Sigmoid colon (tissue), 7 donors: ENCODE results near the gene CMTM7. TPM values are rescaled to one million over a fixed set of nuclear protein-coding genes. Genes with fewer than 3 reads are reported as not detected.

Source experiments
- DNase-seq: peaks from one replicate; pipeline ENCODE4 v3.0.0-alpha.2; 2019
- H3K27ac ChIP-seq, 4 donors: fragments of 200-600 bp; sonication (generic); one replicate each; pipeline ENCODE4 v1.5.1; 2016 to 2019; ENCODE audit warnings: mild to moderate bottlenecking in 1 of 4
- H3K27me3 ChIP-seq, 3 donors: fragments of 200-600 bp; sonication (generic); one replicate each; pipeline ENCODE4 v1.5.1; 2019; ENCODE audit warnings: mild to moderate bottlenecking in 1 of 3
- H3K36me3 ChIP-seq, 4 donors: fragments of 200-600 bp; sonication (generic); one replicate each; pipeline ENCODE4 v1.5.1; 2016 to 2019
- H3K4me1 ChIP-seq, 4 donors: fragments of 200-600 bp; sonication (generic); one replicate each; pipeline ENCODE4 v1.5.1; 2017 to 2019
- H3K4me3 ChIP-seq, 4 donors: fragments of 200-600 bp; sonication (generic); one replicate each; pipeline ENCODE4 v1.5.1; 2017 to 2019; ENCODE audit warnings: mild to moderate bottlenecking in 2 of 4, moderate library complexity in 1 of 4
- H3K9me3 ChIP-seq, 4 donors: fragments of 200-600 bp in 3 of 4; sonication (generic) in 3 of 4; one replicate each; pipeline versions ENCODE4 v1.5.1 to v1.6.1; 2013 to 2019
- EP300 ChIP-seq, 4 donors: sonication (generic); formaldehyde crosslinking; IDR thresholded peaks; one replicate each; pipeline ENCODE4 v1.6.1; 2017; ENCODE audit warnings: antibody characterized with exemption in 4 of 4
- POLR2A ChIP-seq, 2 donors: fragments of 450-650 bp; IDR thresholded peaks; one replicate each; pipeline ENCODE4 v1.6.1; 2016; ENCODE audit warnings: antibody characterized with exemption in 2 of 2, mild to moderate bottlenecking in 2 of 2, moderate library complexity in 2 of 2
- POLR2AphosphoS5 ChIP-seq, 4 donors: sonication (generic); formaldehyde crosslinking; IDR thresholded peaks; one replicate each; pipeline ENCODE4 v1.6.1; 2017; ENCODE audit warnings: antibody characterized with exemption in 4 of 4
- WGBS, 2 donors: extraction: QIAGEN DNeasy Blood & Tissue Kit; methylation state at CpG; one replicate each; pipeline ENCODE4 v1.1.7; 2013; 5-methylcytosine and 5-hydroxymethylcytosine counted together
- intact Hi-C: fragments of 100-400 bp; cut with DNase I; formaldehyde crosslinking; loops from one replicate; pipeline ENCODE4 v1.15.1; 2023
- polyA plus RNA-seq, 3 donors: library from polyadenylated mRNA; stranded (reverse); fragments of 200-250 nt; gene quantifications; one replicate each; pipeline ENCODE4 v1.2.3, GENCODE V29; 2013
- total RNA-seq, 4 donors: library from RNA; depleted of rRNA; stranded (reverse); fragments of >200 nt; gene quantifications; one replicate each; pipeline ENCODE4 v1.1.0, GENCODE V29; 2016
- TF ChIP-seq, protein P1 (sequence below), 4 experiments: fragments of 450-650 bp in 3 of 4; fragments of 200-600 bp in 1 of 4; IDR thresholded peaks; one replicate each; pipeline ENCODE4 v1.5.1; 2016 to 2019; ENCODE audit warnings: antibody characterized with exemption in 4 of 4, mild to moderate bottlenecking in 3 of 4, moderate library complexity in 2 of 4
- donor health status: healthy with polysubstance abuse.
- donor health status: Bipolar disorder and iron deficiency.
- donor health status: healthy.

Gene CMTM7
- total and polyA plus RNA-seq, 7 donors: 3.6 to 13.3 (median 7.2) TPM

DNA sequence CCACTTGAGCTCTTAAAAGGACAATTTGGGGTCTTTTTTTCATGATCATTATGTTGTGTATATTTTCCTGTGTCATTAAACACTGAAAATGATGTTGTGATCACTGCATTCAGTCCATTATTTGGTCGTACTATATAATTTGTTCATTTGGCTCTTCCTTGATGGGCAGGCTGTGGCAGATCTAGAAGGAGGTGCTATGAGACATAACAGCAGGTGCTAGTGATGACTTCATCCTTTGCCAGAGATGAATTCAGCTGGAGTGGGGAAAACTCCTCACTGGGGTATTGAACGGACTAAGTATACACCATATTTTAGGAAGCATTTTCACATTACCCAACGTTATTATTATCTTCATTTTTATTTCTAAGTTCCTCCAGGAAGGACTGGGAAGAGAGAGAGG is 12.0 kb downstream of the CMTM7 start:
- H3K36me3 ChIP-seq: no peaks in the 10 kb centered on the region
- TF ChIP-seq, protein P1, sequence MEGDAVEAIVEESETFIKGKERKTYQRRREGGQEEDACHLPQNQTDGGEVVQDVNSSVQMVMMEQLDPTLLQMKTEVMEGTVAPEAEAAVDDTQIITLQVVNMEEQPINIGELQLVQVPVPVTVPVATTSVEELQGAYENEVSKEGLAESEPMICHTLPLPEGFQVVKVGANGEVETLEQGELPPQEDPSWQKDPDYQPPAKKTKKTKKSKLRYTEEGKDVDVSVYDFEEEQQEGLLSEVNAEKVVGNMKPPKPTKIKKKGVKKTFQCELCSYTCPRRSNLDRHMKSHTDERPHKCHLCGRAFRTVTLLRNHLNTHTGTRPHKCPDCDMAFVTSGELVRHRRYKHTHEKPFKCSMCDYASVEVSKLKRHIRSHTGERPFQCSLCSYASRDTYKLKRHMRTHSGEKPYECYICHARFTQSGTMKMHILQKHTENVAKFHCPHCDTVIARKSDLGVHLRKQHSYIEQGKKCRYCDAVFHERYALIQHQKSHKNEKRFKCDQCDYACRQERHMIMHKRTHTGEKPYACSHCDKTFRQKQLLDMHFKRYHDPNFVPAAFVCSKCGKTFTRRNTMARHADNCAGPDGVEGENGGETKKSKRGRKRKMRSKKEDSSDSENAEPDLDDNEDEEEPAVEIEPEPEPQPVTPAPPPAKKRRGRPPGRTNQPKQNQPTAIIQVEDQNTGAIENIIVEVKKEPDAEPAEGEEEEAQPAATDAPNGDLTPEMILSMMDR (IDR thresholded peaks at IDR 0.05): no peak
- TF ChIP-seq POLR2A (IDR thresholded peaks at IDR 0.05) (no peak), POLR2AphosphoS5 (IDR thresholded peaks at IDR 0.05) (no peak), EP300 (IDR thresholded peaks at IDR 0.05) (no peak)
- H3K27me3 ChIP-seq: no peaks in the 10 kb centered on the region
- H3K4me1 ChIP-seq: peaks cover 0 to 16% (median 9%) of the 10 kb centered on the region in 4 donors
- no peak overlapping the region for H3K4me3 ChIP-seq
- no peak for DNase-seq
- intact Hi-C loops: no loop called here
- H3K27ac ChIP-seq: peak overlapping the region in 2 of 4 donors; percentile 14 to 77
- WGBS, 2 donors: 74 to 75% methylated on average over 3 of the region's 3 CpGs
- H3K9me3 ChIP-seq: no peaks in the 10 kb centered on the region

DNA sequence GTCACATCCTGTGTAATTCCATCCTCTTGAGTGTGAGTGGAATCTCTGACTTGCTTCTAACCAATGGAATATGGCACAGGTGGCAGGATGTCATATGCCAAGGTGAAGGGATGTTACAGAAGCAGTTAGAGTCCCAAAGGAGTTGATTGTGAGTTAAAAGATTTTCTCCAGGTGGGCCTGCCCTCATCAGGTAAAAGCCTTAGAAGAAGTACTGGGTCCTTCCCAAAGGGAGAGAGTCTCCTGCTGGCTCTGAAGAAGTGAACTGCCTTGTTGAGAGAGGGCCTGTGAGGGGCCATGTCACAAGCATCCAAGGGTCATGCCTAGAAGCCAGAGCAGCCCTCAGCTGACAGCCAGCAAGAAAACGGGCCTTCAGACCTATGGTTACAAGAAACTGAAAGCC is 13.1 kb downstream of the CMTM7 start:
- no peak overlapping the region for H3K4me3 ChIP-seq
- intact Hi-C loops: no loop called here
- TF ChIP-seq EP300 (IDR thresholded peaks at IDR 0.05) (no peak), POLR2AphosphoS5 (IDR thresholded peaks at IDR 0.05) (no peak), POLR2A (IDR thresholded peaks at IDR 0.05) (no peak)
- TF ChIP-seq, protein P1 (IDR thresholded peaks at IDR 0.05): no peak
- no peak for DNase-seq
- H3K9me3 ChIP-seq: no peaks in the 10 kb centered on the region
- no peaks in the 10 kb centered on the region for H3K27me3 ChIP-seq
- H3K4me1 ChIP-seq: peaks cover 0 to 16% (median 9%) of the 10 kb centered on the region in 4 donors
- H3K36me3 ChIP-seq: no peaks in the 10 kb centered on the region
- WGBS, 2 donors: 81 to 82% methylated on average over 1 of the region's 1 CpG
- H3K27ac ChIP-seq: peak overlapping the region in 1 of 4 donors; percentile 3

DNA sequence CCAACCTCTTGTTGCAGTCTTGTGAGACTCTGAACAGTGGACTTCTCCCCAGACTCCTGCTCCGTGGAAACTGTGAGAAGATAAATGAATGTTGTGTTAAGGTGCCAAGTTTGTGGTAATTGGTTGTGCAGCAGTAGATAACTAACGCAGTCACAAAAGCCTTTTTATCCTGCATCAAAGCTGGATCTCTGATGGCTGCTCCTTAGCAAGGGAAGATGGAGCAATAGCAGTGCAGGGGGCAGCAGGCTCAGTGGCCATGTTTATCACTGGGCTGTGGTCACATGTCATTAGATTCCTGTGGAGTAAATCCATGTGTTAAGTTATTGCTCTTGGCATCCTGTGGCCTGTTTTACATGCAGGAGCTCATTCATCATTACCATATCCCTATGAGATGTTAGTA is 13.5 kb downstream of the CMTM7 start:
- no peaks in the 10 kb centered on the region for H3K36me3 ChIP-seq
- TF ChIP-seq, protein P1 (IDR thresholded peaks at IDR 0.05): no peak
- TF ChIP-seq EP300 (IDR thresholded peaks at IDR 0.05) (no peak), POLR2AphosphoS5 (IDR thresholded peaks at IDR 0.05) (no peak), POLR2A (IDR thresholded peaks at IDR 0.05) (no peak)
- intact Hi-C loops: no loop called here
- peaks cover 0 to 16% (median 9%) of the 10 kb centered on the region in 4 donors for H3K4me1 ChIP-seq
- whole genome bisulfite sequencing, 2 donors: 17 to 64% methylated on average over 2 of the region's 2 CpGs
- H3K27me3 ChIP-seq: no peaks in the 10 kb centered on the region
- H3K9me3 ChIP-seq: no peaks in the 10 kb centered on the region
- H3K27ac ChIP-seq: no peak overlapping the region
- DNase-seq: no peak
- no peak overlapping the region for H3K4me3 ChIP-seq

DNA sequence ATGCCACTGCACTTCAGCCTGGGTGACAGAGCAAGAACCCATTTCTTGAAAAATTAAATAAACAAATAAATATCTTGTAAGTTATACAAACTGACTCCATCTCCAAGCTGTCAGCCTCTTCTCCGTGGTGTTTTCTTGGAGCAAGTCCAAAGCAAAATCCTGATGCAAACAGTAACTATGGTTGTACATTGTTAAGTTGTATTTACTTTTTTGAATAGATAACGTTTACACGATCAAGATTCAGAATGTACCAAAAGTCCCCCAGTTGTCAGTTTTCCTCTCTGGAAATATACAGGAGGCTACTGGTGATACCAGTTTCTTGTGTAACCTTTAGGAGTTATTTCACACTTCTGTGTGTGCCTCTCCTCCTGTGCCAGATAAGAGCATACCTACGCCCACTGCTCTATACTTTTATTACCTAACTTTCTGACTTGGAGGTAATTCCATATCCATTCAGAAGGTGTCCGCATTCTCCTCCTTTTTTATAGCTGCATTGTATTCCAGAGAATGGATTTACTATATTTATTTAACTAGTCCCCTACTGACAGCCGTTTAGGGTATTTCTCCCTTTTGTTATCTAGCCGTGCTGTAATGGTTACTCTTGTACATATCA is 14.2 kb downstream of the CMTM7 start:
- Histone ChIP-seq H3K4me3 (no peak overlapping the region), H3K27ac (no peak overlapping the region), H3K4me1 (peaks cover 0 to 15% (median 8%) of the 10 kb centered on the region in 4 donors), H3K9me3 (no peaks in the 10 kb centered on the region), H3K36me3 (no peaks in the 10 kb centered on the region), H3K27me3 (no peaks in the 10 kb centered on the region)
- DNase-seq: no peak
- intact Hi-C loops: no loop called here
- TF ChIP-seq EP300 (IDR thresholded peaks at IDR 0.05): no peak
- TF ChIP-seq POLR2AphosphoS5 (IDR thresholded peaks at IDR 0.05): no peak
- no peak for TF ChIP-seq POLR2A (IDR thresholded peaks at IDR 0.05)
- TF ChIP-seq, protein P1 (IDR thresholded peaks at IDR 0.05): no peak
- 18 to 55% methylated on average over 7 of the region's 7 CpGs for WGBS, 2 donors
